ENCODE measurements around the gene DNAJC15. TPM values are rescaled to one million over a fixed set of nuclear protein-coding genes. Genes with fewer than 3 reads are reported as not detected.

The DNAJC15 gene
- total RNA-seq, 2 donors from 2014 or later: 4.9 to 5.2 TPM

GRCh38 chr13:43008596-43008995 lies 14.8 kb upstream of the DNAJC15 start:
- TF ChIP-seq CTCF (IDR thresholded peaks at IDR 0.05): no peak
- TF ChIP-seq POLR2A (IDR thresholded peaks at IDR 0.05): no peak
- ATAC-seq: no peak
- intact Hi-C loops (cut with DNase I): no loop called here
- no peak for DNase-seq
- H3K4me3 ChIP-seq: no peak overlapping the region
- no peak overlapping the region for H3K27ac ChIP-seq
- no peaks in the 10 kb centered on the region for H3K27me3 ChIP-seq
- no peaks in the 10 kb centered on the region for H3K36me3 ChIP-seq (replicated peaks in 1 of 2; ENCODE audit: insufficient read depth in 1 of 2, low read depth in 2 of 2)
- 79 to 89% methylated on average over 3 of the region's 3 CpGs for WGBS, 2 donors
- H3K9me3 ChIP-seq: no peaks in the 10 kb centered on the region
- no peaks in the 10 kb centered on the region for H3K4me1 ChIP-seq

GRCh38 chr13:43009506-43009905 lies 13.9 kb upstream of the DNAJC15 start:
- ATAC-seq: no peak

GRCh38 chr13:43014162-43014561 lies 9.2 kb upstream of the DNAJC15 start:
- H3K27me3 ChIP-seq: no peaks in the 10 kb centered on the region
- no peak overlapping the region for H3K4me3 ChIP-seq
- WGBS, 2 donors: 51 to 66% methylated on average over 3 of the region's 3 CpGs
- ATAC-seq: no peak
- H3K36me3 ChIP-seq (replicated peaks in 1 of 2; ENCODE audit: insufficient read depth in 1 of 2, low read depth in 2 of 2): no peaks in the 10 kb centered on the region
- DNase-seq: no peak
- intact Hi-C loops (cut with DNase I): no loop called here
- no peaks in the 10 kb centered on the region for H3K9me3 ChIP-seq
- no peaks in the 10 kb centered on the region for H3K4me1 ChIP-seq
- TF ChIP-seq POLR2A (IDR thresholded peaks at IDR 0.05) (no peak), CTCF (IDR thresholded peaks at IDR 0.05) (no peak)
- H3K27ac ChIP-seq: no peak overlapping the region

More at GRCh38 chr13:43009506-43009905, 13.9 kb upstream of the DNAJC15 start:
- Histone ChIP-seq H3K27ac (no peak overlapping the region), H3K4me3 (no peak overlapping the region), H3K27me3 (no peaks in the 10 kb centered on the region), H3K9me3 (no peaks in the 10 kb centered on the region), H3K36me3 (replicated peaks in 1 of 2; ENCODE audit: insufficient read depth in 1 of 2, low read depth in 2 of 2) (no peaks in the 10 kb centered on the region), H3K4me1 (no peaks in the 10 kb centered on the region)
- DNase-seq: no peak
- intact Hi-C loops (cut with DNase I): no loop called here
- 61 to 71% methylated on average over 1 of the region's 1 CpG for WGBS, 2 donors
- TF ChIP-seq POLR2A (IDR thresholded peaks at IDR 0.05) (no peak), CTCF (IDR thresholded peaks at IDR 0.05) (no peak)

GRCh38 chr13:43016226-43016625 lies 7.2 kb upstream of the DNAJC15 start:
- Histone ChIP-seq H3K4me3 (no peak overlapping the region), H3K27ac (no peak overlapping the region), H3K4me1 (no peaks in the 10 kb centered on the region), H3K9me3 (no peaks in the 10 kb centered on the region), H3K27me3 (no peaks in the 10 kb centered on the region), H3K36me3 (replicated peaks in 1 of 2; ENCODE audit: insufficient read depth in 1 of 2, low read depth in 2 of 2) (no peaks in the 10 kb centered on the region)
- ATAC-seq (no peak), DNase-seq (no peak)
- intact Hi-C loops (cut with DNase I): no loop called here
- WGBS, 2 donors: 65 to 80% methylated on average over 5 of the region's 5 CpGs
- TF ChIP-seq CTCF (IDR thresholded peaks at IDR 0.05): no peak
- TF ChIP-seq POLR2A (IDR thresholded peaks at IDR 0.05): no peak

- TF ChIP-seq POLR2A (IDR thresholded peaks at IDR 0.05) (no peak), CTCF (IDR thresholded peaks at IDR 0.05) (no peak)
- Histone ChIP-seq H3K4me1 (peaks cover 5% of the 10 kb centered on the region), H3K27me3 (no peaks in the 10 kb centered on the region), H3K27ac (no peak overlapping the region), H3K9me3 (no peaks in the 10 kb centered on the region), H3K4me3 (no peak overlapping the region), H3K36me3 (replicated peaks in 1 of 2; ENCODE audit: insufficient read depth in 1 of 2, low read depth in 2 of 2) (no peaks in the 10 kb centered on the region)
- WGBS, 2 donors: 54 to 77% methylated on average over 2 of the region's 2 CpGs
- intact Hi-C loops (cut with DNase I): no loop called here
- no peak for DNase-seq
- no peak for ATAC-seq
Observed at GRCh38 chr13:43019811-43020210, 3.6 kb upstream of the DNAJC15 start.

All from body of pancreas (tissue), 4 donors.